Measurements from ENCODE around the gene RFC5. TPM values are rescaled to one million over a fixed set of nuclear protein-coding genes. Genes with fewer than 3 reads are reported as not detected.
A peak's percentile ranks its signal among the peaks of the same experiment; 100 is the strongest.

RFC5 gene
- total and polyA plus RNA-seq, 2 of the 13 experiments (the other 11 are each of a cell fraction or from before 2014, with no cell fraction given), result 16.8 to 51.4 TPM

- TF ChIP-seq ARID4A (CRISPR knock-in tag; IDR thresholded peaks at IDR 0.05; ENCODE audit: borderline replicate concordance) (peak; percentile 99), ZMYM2 (CRISPR knock-in tag; IDR thresholded peaks at IDR 0.05) (peak; percentile 31; the same call in 1 of the 2 replicates), KLF16 (CRISPR knock-in tag; IDR thresholded peaks at IDR 0.05) (peak in 1 of 2 experiments; percentile 90; a peak in 2 of 4 replicates), BRD4 (CRISPR knock-in tag; IDR thresholded peaks at IDR 0.05) (no peak), HMGXB3 (CRISPR knock-in tag; IDR thresholded peaks at IDR 0.05; ENCODE audit: borderline replicate concordance) (0 out of 2 replicates have a peak, but pooled peaks have one; percentile 47), ZNF20 (CRISPR knock-in tag; IDR thresholded peaks at IDR 0.05) (no peak), RXRB (CRISPR knock-in tag; IDR thresholded peaks at IDR 0.05; ENCODE audit: borderline replicate concordance) (peak; percentile 61; the same call in 1 of the 2 replicates), ZNF766 (CRISPR knock-in tag; IDR thresholded peaks at IDR 0.05; ENCODE audit: borderline replicate concordance) (peak; percentile 65; the same call in 1 of the 2 replicates), ZNF740 (CRISPR knock-in tag; IDR thresholded peaks at IDR 0.05) (no peak), NFATC3 (CRISPR knock-in tag; IDR thresholded peaks at IDR 0.05) (0 out of 2 replicates have a peak, but pooled peaks have one; percentile 19), ZNF18 (CRISPR knock-in tag; IDR thresholded peaks at IDR 0.05; ENCODE audit: insufficient replicate concordance) (no peak), ZNF251 (CRISPR knock-in tag; IDR thresholded peaks at IDR 0.05) (no peak), ZNF83 (CRISPR knock-in tag; IDR thresholded peaks at IDR 0.05; ENCODE audit: borderline replicate concordance) (peak; percentile 46; the same call in 1 of the 2 replicates), HES4 (CRISPR knock-in tag; IDR thresholded peaks at IDR 0.05; ENCODE audit: borderline replicate concordance) (peak; percentile 84; the same call in 1 of the 2 replicates)
Measured at GRCh38 chr12:118016424-118017264, at the start of gene RFC5 (continued).
